Left renal cortex interstitium (tissue), 4 donors: ENCODE measurements around the gene SDE2. TPM values are rescaled to one million over a fixed set of nuclear protein-coding genes. Genes with fewer than 3 reads are reported as not detected.
"Not testable (repeated sequence)": the region's sequence is repeated elsewhere in the genome, so short reads cannot be mapped to it uniquely, and the experiment has no call there.

Experiments used
- DNase-seq, 4 donors: peaks; one replicate each; pipeline ENCODE4 v3.0.0-alpha.2; 2013; ENCODE audit warnings: low read depth in 4 of 4, low spot score in 2 of 4, missing footprints in 1 of 4
- polyA plus RNA-seq, 4 donors: library from polyadenylated mRNA; unstranded; fragments of 120-200 nt; gene quantifications; one replicate each; pipeline ENCODE4 v1.2.1, GENCODE V29; 2013; ENCODE audit not compliant: insufficient read length in 4 of 4

SDE2 gene
- polyA plus RNA-seq, 4 donors, result 19.2 to 23.2 (median 21.7) TPM

DNA sequence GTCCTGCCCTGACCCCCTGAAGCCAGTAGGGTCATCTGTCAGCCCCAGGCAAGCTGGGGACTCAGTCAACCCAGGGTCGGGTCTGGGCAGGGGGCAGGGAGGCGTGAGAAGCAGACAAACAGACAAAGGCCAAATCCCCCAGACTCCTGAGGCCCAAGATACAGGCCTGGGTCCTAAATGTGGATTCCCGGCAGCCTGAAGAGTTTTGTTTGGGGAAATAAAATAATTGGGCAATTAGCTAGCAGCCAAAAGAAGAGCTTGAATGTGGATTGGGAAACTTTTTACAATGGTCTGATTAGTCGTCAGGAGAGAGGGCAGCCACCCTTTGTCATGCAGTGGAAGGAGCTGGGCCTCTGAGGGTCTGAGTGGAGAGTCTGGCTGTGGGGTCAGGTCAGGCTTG, 53.6 kb downstream of the SDE2 start:
- no peak for DNase-seq

GRCh38 chr1:225944951-225945350, 54.2 kb downstream of the SDE2 start:
- no peak for DNase-seq

- no peak for DNase-seq
Observed at GRCh38 chr1:225944387-225944786, 54.8 kb downstream of the SDE2 start.

GRCh38 chr1:225943582-225943981, 55.6 kb downstream of the SDE2 start:
- no peak for DNase-seq

DNA sequence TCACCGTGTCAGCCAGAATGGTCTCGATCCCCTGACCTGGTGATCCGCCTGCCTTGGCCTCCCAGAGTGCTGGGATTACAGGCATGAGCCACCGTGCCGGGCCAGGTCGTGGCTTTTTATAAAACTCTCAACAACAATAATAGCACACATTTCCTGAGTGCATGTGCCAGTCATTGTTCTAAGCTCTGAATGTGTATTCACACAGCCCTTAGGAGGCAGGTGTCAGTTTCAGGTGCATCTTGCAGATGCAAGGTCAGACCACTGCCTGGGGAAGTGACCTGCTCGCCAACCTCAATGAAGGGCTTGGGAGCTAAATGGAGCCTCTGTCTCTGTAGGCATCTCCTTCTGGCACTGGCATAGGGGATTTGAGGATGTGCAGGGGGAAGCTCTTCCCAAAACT, 56.6 kb downstream of the SDE2 start:
- DNase-seq, result no peak

DNA sequence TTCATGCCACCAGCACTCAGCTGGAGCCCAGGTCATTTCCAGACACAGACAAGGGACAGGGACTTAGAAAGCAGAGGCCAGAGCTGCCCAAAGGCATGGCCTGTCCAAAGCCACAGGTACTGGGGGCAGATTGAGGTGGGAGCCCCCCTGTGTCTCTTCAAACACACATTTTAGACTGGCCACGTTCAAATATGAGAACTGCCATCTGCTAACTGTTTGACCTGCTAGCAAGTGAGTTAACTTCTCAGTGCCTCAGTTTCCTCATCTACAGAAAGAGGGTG, 57.3 kb downstream of the SDE2 start:
- DNase-seq, result no peak

GRCh38 chr1:225941187-225941941, 57.8 kb downstream of the SDE2 start, which contains the start of gene LEFTY2:
Gene LEFTY2 (minus strand): TSS chr1:225941220. CDS start chr1:225941140, 80 bp downstream.
- no peak for DNase-seq

- DNase-seq, result no peak
Observed at GRCh38 chr1:225940385-225941151, 58.6 kb downstream of the SDE2 start.

DNA sequence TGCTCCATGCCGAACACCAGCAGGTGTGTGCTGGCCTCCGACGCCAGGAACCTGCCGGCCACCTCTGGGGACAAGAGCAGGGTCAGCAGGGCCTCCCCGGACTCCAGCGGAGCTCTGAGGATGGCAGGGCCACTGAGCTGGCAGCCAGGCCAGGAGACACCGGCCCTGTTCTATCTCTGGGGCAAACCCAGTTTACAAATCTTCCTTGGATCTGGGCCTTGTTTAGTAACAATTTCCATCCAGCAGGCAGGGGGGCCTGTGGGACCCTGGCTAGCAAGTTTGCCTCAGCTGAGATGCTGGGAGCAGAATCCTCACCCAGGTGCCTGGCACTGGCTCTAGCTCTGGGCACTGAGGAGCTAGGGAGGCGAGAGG, 59.2 kb downstream of the SDE2 start:
- DNase-seq, result not testable (repeated sequence)

- DNase-seq, result not testable (repeated sequence)
Observed at GRCh38 chr1:225939097-225939938, 59.8 kb downstream of the SDE2 start.

GRCh38 chr1:225937048-225937968, 61.8 kb downstream of the SDE2 start:
- no peak for DNase-seq

DNA sequence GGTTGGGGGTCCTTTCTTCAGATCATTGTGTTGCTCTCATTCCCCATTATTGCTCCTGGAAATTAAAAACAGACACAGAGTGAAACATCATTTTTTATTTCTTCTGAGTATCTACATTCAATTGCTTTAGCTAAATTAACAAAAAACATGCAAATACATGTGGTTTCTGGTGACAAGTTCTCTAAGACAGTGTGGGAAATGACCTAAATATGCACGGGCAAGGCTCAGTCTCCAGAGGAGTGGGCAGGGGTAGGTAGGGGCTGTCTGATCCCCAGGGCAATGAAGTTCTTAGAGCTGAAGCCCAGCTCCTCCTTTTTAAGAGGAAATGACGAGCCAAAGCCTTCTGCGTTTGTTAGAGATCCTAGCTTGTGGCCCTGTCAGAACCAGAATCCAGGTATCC, 62.6 kb downstream of the SDE2 start:
- no peak for DNase-seq

- DNase-seq, result not testable (repeated sequence)
Observed at GRCh38 chr1:225936086-225936485, 63.1 kb downstream of the SDE2 start.

DNA sequence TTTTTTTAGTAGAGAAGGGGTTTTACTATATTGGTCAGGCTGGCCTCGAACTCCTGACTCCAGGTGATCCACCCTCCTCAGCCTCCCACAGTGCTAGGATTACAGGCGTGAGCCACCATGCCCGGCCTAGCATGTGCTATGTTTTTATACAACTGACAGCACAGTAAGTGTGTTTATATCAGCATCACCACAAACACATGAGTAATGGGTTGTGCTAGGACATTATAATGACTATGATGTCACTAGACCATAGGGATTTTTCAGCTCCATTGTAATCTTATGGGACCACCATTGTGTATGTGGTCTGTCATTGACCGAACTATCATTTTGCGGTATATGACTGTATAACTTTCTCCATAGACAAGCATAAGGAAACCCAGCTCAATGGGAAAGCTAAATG, 64.4 kb downstream of the SDE2 start:
- DNase-seq, result no peak

DNA sequence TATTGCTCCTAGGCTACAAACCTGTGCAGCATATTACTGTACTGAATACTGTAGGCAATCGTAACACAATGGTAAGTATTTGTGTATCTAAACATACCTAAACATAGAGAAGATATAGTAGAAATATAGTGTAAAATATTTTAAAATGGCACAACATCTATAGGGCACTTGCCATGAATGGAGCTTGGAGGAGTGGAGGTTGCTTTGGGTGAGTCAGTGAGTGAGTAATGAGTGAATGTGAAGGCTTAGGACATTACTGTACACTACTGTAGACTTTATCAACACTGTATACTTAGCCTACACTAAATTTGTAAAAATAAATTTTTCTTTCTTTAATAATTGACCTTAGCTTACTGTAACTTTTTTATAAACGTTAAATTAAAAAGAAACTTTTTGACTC, 66.1 kb downstream of the SDE2 start:
- DNase-seq, result no peak

Other genes with a start within 250 kb of the SDE2 start
- 100 to 1,000 TPM; 360 to 492 (median 444) TPM for gene SRP9, start 221.5 kb downstream of the SDE2 start, polyA plus RNA-seq
- 10 to 100 TPM; 54.5 to 66.5 (median 57.6) TPM for gene EPHX1, start 189.2 kb downstream of the SDE2 start, polyA plus RNA-seq
- gene TMEM63A, start 117.0 kb downstream of the SDE2 start, polyA plus RNA-seq, result 10 to 100 TPM; 35.5 to 92.6 (median 63.6) TPM
- gene LEFTY1, start 110.2 kb downstream of the SDE2 start, polyA plus RNA-seq, result 1 to 10 TPM; 2.5 to 9.3 (median 6.0) TPM
- gene PYCR2, start 75.1 kb downstream of the SDE2 start, polyA plus RNA-seq, result 10 to 100 TPM; 41.1 to 64.4 (median 56.4) TPM
- gene LEFTY2, start 58.1 kb downstream of the SDE2 start, polyA plus RNA-seq, result 1 to 10 TPM in 3 of 4 donors, under 1 TPM in 1; 0.72 to 1.6 (median 1.1) TPM
- 1,000 to 10,000 TPM; 1,203 to 1,589 (median 1,301) TPM for gene H3-3A, start 63.4 kb upstream of the SDE2 start, polyA plus RNA-seq
- 10 to 100 TPM; 47.3 to 65.4 (median 55.5) TPM for gene ACBD3, start 187.4 kb upstream of the SDE2 start, polyA plus RNA-seq
- gene MIXL1, start 224.3 kb upstream of the SDE2 start, polyA plus RNA-seq, result under 1 TPM; 0.24 to 0.32 (median 0.27) TPM